ENCODE data around the gene DPYD. TPM values are rescaled to one million over a fixed set of nuclear protein-coding genes. Genes with fewer than 3 reads are reported as not detected.

The DPYD gene
- total and polyA plus RNA-seq, 9 of the 15 experiments (the other 6 are each of a cell fraction or from before 2014, with no cell fraction given), result 0.03 to 0.25 (median 0.08) TPM; not detected in 2

DNA sequence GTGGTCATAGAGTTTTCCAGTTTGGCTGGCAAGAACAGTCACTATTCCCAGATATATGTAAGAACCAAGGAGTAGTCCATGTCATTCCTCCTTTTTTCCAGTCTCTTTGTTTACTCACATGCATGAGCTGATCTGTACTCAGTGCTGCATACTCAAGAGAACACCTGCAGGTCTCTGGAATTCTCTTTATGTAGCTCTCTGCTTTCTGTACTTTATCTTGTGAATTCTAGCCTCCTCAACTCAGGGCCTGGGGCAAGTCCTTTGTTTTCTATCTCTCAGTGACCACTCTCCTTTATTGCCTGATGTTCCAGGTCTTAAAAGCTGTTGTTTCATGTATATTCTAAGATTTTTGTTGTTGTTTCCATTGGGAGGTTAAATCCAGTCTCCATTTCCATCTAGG, 478.9 kb downstream of the DPYD start:
- Histone ChIP-seq H3K9me3 (replicated peaks; ENCODE audit: control insufficient read depth, insufficient read depth, low read depth, low read length) (no peaks in the 10 kb centered on the region; the same call in 1 of the 2 replicates), H3K4me3 (no peak overlapping the region), H3K27me3 (ENCODE audit: control insufficient read depth in 2 of 2, insufficient read depth in 2 of 2, low read length in 2 of 2) (no peaks in the 10 kb centered on the region), H3K4me2 (ENCODE audit: insufficient read depth, low read length) (no peak overlapping the region), H3K9me1 (ENCODE audit: control insufficient read depth, insufficient read depth, low read length) (no peaks in the 10 kb centered on the region), H3K4me1 (replicated peaks in 1 of 2; ENCODE audit: control insufficient read depth in 2 of 2, insufficient read depth in 2 of 2, low read length in 2 of 2) (no peaks in the 10 kb centered on the region), H3K9ac (ENCODE audit: insufficient read depth in 1 of 2, low read depth in 2 of 2, low read length in 2 of 2) (no peak overlapping the region), H3K27ac (ENCODE audit: extremely low read depth, low read depth, low read length) (no peak overlapping the region), H2AFZ (ENCODE audit: low read depth, low read length) (no peak overlapping the region), H3K36me3 (ENCODE audit: control insufficient read depth, insufficient read depth, low read length) (no peaks in the 10 kb centered on the region), H3K79me2 (ENCODE audit: control insufficient read depth, insufficient read depth, low read length) (no peaks in the 10 kb centered on the region), H4K20me1 (replicated peaks; ENCODE audit: control insufficient read depth, insufficient read depth, low read length) (no peaks in the 10 kb centered on the region)
- no TSS peak for BruUV-seq (replicated peaks)
- intact Hi-C loops (cut with micrococcal nuclease) (no loop called here), in situ Hi-C loops (cut with MboI) (no loop called here)
- ATAC-seq (no peak), DNase-seq (ENCODE audit: extremely low read depth in 1 of 4, low spot score in 3 of 4) (no peak), FAIRE-seq (no peak)
- CTCF ChIA-PET (ENCODE audit: low intra/inter-chr PET ratio), result no interaction called here
- TF ChIP-seq ZFPM2 (CRISPR knock-in tag; IDR thresholded peaks at IDR 0.05), result no peak
- POLR2A ChIA-PET, result no interaction called here

DNA sequence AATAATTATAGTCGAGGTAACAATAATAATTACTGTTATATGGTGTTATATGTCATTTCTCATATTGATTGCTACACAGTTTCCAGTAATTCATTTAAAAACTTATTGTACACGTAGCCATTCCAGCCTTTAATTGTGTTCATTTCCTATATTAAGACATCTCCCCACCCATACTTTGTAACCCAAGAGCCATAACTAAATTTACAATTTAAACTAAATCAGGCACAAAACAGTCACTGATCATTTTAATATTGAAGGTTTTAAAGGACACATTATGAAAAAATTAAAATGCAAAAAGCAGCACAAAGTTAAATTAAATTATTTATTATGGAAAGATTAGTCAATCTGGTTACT, 487.0 kb downstream of the DPYD start:
- Histone ChIP-seq H2AFZ (ENCODE audit: low read depth, low read length) (no peak overlapping the region), H4K20me1 (replicated peaks; ENCODE audit: control insufficient read depth, insufficient read depth, low read length) (no peaks in the 10 kb centered on the region), H3K9me3 (replicated peaks; ENCODE audit: control insufficient read depth, insufficient read depth, low read depth, low read length) (no peaks in the 10 kb centered on the region), H3K27me3 (ENCODE audit: control insufficient read depth in 2 of 2, insufficient read depth in 2 of 2, low read length in 2 of 2) (no peaks in the 10 kb centered on the region), H3K27ac (ENCODE audit: extremely low read depth, low read depth, low read length) (no peak overlapping the region), H3K4me2 (ENCODE audit: insufficient read depth, low read length) (no peak overlapping the region), H3K9me1 (ENCODE audit: control insufficient read depth, insufficient read depth, low read length) (no peaks in the 10 kb centered on the region), H3K9ac (ENCODE audit: insufficient read depth in 1 of 2, low read depth in 2 of 2, low read length in 2 of 2) (no peak overlapping the region), H3K36me3 (ENCODE audit: control insufficient read depth, insufficient read depth, low read length) (no peaks in the 10 kb centered on the region), H3K4me3 (no peak overlapping the region), H3K4me1 (replicated peaks in 1 of 2; ENCODE audit: control insufficient read depth in 2 of 2, insufficient read depth in 2 of 2, low read length in 2 of 2) (no peaks in the 10 kb centered on the region), H3K79me2 (ENCODE audit: control insufficient read depth, insufficient read depth, low read length) (no peaks in the 10 kb centered on the region)
- CTCF ChIA-PET (ENCODE audit: low intra/inter-chr PET ratio), result no interaction called here
- 3% methylated on average over 2 of the region's 2 CpGs for WGBS (ENCODE audit: insufficient coverage, low coverage, missing lambda C conversion rate)
- DNase-seq (ENCODE audit: extremely low read depth in 1 of 4, low spot score in 3 of 4), result no peak
- no peak for ATAC-seq
- intact Hi-C loops (cut with micrococcal nuclease), result no loop called here
- POLR2A ChIA-PET, result no interaction called here
- BruUV-seq (replicated peaks), result no TSS peak
- FAIRE-seq, result no peak
- in situ Hi-C loops (cut with MboI), result no loop called here
- no peak for TF ChIP-seq HDAC8 (tag; IDR thresholded peaks at IDR 0.05)
- TF ChIP-seq, protein P1, sequence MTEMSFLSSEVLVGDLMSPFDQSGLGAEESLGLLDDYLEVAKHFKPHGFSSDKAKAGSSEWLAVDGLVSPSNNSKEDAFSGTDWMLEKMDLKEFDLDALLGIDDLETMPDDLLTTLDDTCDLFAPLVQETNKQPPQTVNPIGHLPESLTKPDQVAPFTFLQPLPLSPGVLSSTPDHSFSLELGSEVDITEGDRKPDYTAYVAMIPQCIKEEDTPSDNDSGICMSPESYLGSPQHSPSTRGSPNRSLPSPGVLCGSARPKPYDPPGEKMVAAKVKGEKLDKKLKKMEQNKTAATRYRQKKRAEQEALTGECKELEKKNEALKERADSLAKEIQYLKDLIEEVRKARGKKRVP (CRISPR knock-in tag; IDR thresholded peaks at IDR 0.05), result no peak
- TF ChIP-seq, protein P2, sequence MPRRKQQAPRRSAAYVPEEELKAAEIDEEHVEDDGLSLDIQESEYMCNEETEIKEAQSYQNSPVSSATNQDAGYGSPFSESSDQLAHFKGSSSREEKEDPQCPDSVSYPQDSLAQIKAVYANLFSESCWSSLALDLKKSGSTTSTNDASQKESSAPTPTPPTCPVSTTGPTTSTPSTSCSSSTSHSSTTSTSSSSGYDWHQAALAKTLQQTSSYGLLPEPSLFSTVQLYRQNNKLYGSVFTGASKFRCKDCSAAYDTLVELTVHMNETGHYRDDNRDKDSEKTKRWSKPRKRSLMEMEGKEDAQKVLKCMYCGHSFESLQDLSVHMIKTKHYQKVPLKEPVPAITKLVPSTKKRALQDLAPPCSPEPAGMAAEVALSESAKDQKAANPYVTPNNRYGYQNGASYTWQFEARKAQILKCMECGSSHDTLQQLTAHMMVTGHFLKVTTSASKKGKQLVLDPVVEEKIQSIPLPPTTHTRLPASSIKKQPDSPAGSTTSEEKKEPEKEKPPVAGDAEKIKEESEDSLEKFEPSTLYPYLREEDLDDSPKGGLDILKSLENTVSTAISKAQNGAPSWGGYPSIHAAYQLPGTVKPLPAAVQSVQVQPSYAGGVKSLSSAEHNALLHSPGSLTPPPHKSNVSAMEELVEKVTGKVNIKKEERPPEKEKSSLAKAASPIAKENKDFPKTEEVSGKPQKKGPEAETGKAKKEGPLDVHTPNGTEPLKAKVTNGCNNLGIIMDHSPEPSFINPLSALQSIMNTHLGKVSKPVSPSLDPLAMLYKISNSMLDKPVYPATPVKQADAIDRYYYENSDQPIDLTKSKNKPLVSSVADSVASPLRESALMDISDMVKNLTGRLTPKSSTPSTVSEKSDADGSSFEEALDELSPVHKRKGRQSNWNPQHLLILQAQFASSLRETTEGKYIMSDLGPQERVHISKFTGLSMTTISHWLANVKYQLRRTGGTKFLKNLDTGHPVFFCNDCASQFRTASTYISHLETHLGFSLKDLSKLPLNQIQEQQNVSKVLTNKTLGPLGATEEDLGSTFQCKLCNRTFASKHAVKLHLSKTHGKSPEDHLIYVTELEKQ (CRISPR knock-in tag; IDR thresholded peaks at IDR 0.05), result no peak
- no peak for TF ChIP-seq CBFA2T2 (conservative IDR thresholded peaks at IDR 0.05)
- TF ChIP-seq SREBF1 (IDR thresholded peaks at IDR 0.05; ENCODE audit: borderline replicate concordance, low read depth, low read length), result no peak
- no peak for TF ChIP-seq RHOXF2B (CRISPR knock-in tag; conservative IDR thresholded peaks at IDR 0.05)
- TF ChIP-seq, protein P3, sequence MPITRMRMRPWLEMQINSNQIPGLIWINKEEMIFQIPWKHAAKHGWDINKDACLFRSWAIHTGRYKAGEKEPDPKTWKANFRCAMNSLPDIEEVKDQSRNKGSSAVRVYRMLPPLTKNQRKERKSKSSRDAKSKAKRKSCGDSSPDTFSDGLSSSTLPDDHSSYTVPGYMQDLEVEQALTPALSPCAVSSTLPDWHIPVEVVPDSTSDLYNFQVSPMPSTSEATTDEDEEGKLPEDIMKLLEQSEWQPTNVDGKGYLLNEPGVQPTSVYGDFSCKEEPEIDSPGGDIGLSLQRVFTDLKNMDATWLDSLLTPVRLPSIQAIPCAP (CRISPR knock-in tag; IDR thresholded peaks at IDR 0.05; ENCODE audit: borderline replicate concordance), result no peak
- no peak for TF ChIP-seq PCBP2 (IDR thresholded peaks at IDR 0.05; ENCODE audit: low read depth, low read length, poor library complexity, severe bottlenecking)
- no peak for TF ChIP-seq NELFE (IDR thresholded peaks at IDR 0.05; ENCODE audit: insufficient read depth, insufficient read length)
- no peak for TF ChIP-seq SNIP1 (IDR thresholded peaks at IDR 0.05; ENCODE audit: low read depth)
- no peak for TF ChIP-seq CHD1 (IDR thresholded peaks at IDR 0.05; ENCODE audit: low read length)
- TF ChIP-seq NCOA4 (IDR thresholded peaks at IDR 0.05; ENCODE audit: partially characterized antibody), result no peak
